GM12878 (cell line): ENCODE results near the gene TNFRSF8. TPM values are rescaled to one million over a fixed set of nuclear protein-coding genes. Genes with fewer than 3 reads are reported as not detected.

Experiments used
- BHLHE40 ChIP-seq, 2 experiments: fragments of 450-650 bp in 1 of 2; IDR thresholded peaks; 2 replicates each; pipeline ENCODE4 v1.6.1; 2011 to 2017; ENCODE audit warnings: low read depth in 2 of 2, borderline replicate concordance in 1 of 2, improper control_type of control experiment in 1 of 2, low read length in 1 of 2, mild to moderate bottlenecking in 1 of 2
- CBFB ChIP-seq: IDR thresholded peaks from 2 replicates; pipeline ENCODE4 v1.6.1; 2016; ENCODE audit warnings: antibody characterized with exemption, low read depth
- CHD4 ChIP-seq: fragments of 200-600 bp; sonication (generic); IDR thresholded peaks from 2 replicates; pipeline ENCODE4 v1.6.1; 2016; ENCODE audit warnings: mild to moderate bottlenecking
- EED ChIP-seq: sonication (generic); IDR thresholded peaks from 2 replicates; pipeline ENCODE4 v1.6.1; 2016; ENCODE audit warnings: antibody characterized with exemption, low read depth
- HCFC1 ChIP-seq: fragments of 150-350 bp; IDR thresholded peaks from 2 replicates; pipeline ENCODE4 v1.6.1; 2014; ENCODE audit warnings: low read length
- JUNB ChIP-seq: IDR thresholded peaks from 2 replicates; pipeline ENCODE4 v1.6.1; 2016; ENCODE audit warnings: antibody characterized with exemption, mild to moderate bottlenecking
- KLF5 ChIP-seq: fragments of 450-650 bp; IDR thresholded peaks from 2 replicates; pipeline ENCODE4 v1.6.1; 2014; ENCODE audit warnings: mild to moderate bottlenecking; ENCODE audit not compliant: partially characterized antibody
- MTA3 ChIP-seq: IDR thresholded peaks from 2 replicates; pipeline ENCODE4 v1.6.1; 2012; ENCODE audit warnings: low read length, inconsistent platforms, borderline replicate concordance
- MYC ChIP-seq: IDR thresholded peaks from 2 replicates; pipeline ENCODE4 v1.6.1; 2011; ENCODE audit warnings: mild to moderate bottlenecking, low read length, moderate library complexity, inconsistent platforms; ENCODE audit not compliant: insufficient read depth, insufficient replicate concordance, insufficient read length, severe bottlenecking
- NBN ChIP-seq: fragments of 450-650 bp; IDR thresholded peaks from 2 replicates; pipeline ENCODE4 v1.6.1; 2016
- NFIC ChIP-seq: IDR thresholded peaks from 2 replicates; pipeline ENCODE4 v1.6.1; 2012; ENCODE audit warnings: low read depth, mild to moderate bottlenecking, inconsistent platforms, low read length, moderate library complexity
- PML ChIP-seq: IDR thresholded peaks from 2 replicates; pipeline ENCODE4 v1.6.1; 2012; ENCODE audit warnings: low read length, inconsistent platforms
- POLR2AphosphoS2 ChIP-seq: IDR thresholded peaks from 2 replicates; pipeline ENCODE4 v1.6.1; 2011; ENCODE audit warnings: low read depth, mild to moderate bottlenecking, low read length, improper control_type of control experiment, moderate library complexity
- SPI1 ChIP-seq: IDR thresholded peaks from 2 replicates; pipeline ENCODE4 v1.6.1; 2011; ENCODE audit warnings: low read depth, mild to moderate bottlenecking, low read length, moderate library complexity, borderline replicate concordance; ENCODE audit not compliant: insufficient read depth
- SREBF2 ChIP-seq: IDR thresholded peaks from 2 replicates; pipeline ENCODE4 v1.6.1; 2012; ENCODE audit warnings: mild to moderate bottlenecking, low read length
- STAT1 ChIP-seq: fragments of 450-650 bp; conservative IDR thresholded peaks from 2 replicates; pipeline ENCODE4 v1.6.1; 2014; ENCODE audit warnings: antibody characterized with exemption, mild to moderate bottlenecking
- TBL1XR1 ChIP-seq: IDR thresholded peaks from 2 replicates; pipeline ENCODE4 v1.6.1; 2012; ENCODE audit warnings: low read depth, low read length, improper control_type of control experiment
- ZBED1 ChIP-seq: IDR thresholded peaks from 2 replicates; pipeline ENCODE4 v1.6.1; 2016; ENCODE audit warnings: borderline replicate concordance
- ZBTB11 ChIP-seq: fragments of 450-650 bp; formaldehyde crosslinking; IDR thresholded peaks from 2 replicates; pipeline ENCODE4 v1.5.0; 2022; ENCODE audit warnings: mild to moderate bottlenecking, missing genetic modification characterization
- ZNF217 ChIP-seq: fragments of 450-650 bp; IDR thresholded peaks from 2 replicates; pipeline ENCODE4 v1.6.1; 2017; ENCODE audit warnings: antibody characterized with exemption, mild to moderate bottlenecking
- ZNF24 ChIP-seq: fragments of 450-650 bp; IDR thresholded peaks from 2 replicates; pipeline ENCODE4 v1.6.1; 2017; ENCODE audit warnings: antibody characterized with exemption, mild to moderate bottlenecking
- ZNF622 ChIP-seq: fragments of 450-650 bp; IDR thresholded peaks from 2 replicates; pipeline ENCODE4 v1.6.1; 2017; ENCODE audit warnings: mild to moderate bottlenecking, inconsistent platforms
- ZNF687 ChIP-seq: fragments of 450-650 bp; IDR thresholded peaks from 2 replicates; pipeline ENCODE4 v1.6.1; 2017; ENCODE audit warnings: mild to moderate bottlenecking, moderate library complexity
- polyA plus RNA-seq, 11 experiments: library from polyadenylated mRNA; depleted of rRNA in 4 of 11; unstranded in 6 of 11; stranded (reverse) in 5 of 11; fragments of >200 nt; fragmentation: Nextera tagmentation in 4 of 11; fragmentation: Illumina TruSeq in 1 of 11; extraction: Ambion mirVana in 4 of 11; extraction: Trizol in 1 of 11; gene quantifications; 1 replicate in 1 of 11; 2 replicates in 10 of 11; pipeline versions ENCODE4 v1.2.1 to v1.2.3, GENCODE V29; 2011 to 2016; ENCODE audit warnings: inconsistent platforms in 2 of 11, missing spikeins in 2 of 11, low read depth in 1 of 11
- total RNA-seq, 4 experiments: library from RNA; depleted of rRNA in 3 of 4; stranded (reverse); fragments of >200 nt in 3 of 4; fragmentation: Illumina TruSeq in 1 of 4; extraction: Trizol in 1 of 4; gene quantifications; 2 replicates each; pipeline versions ENCODE4 v1.2.1 to v1.2.3, GENCODE V29; 2013 to 2021
- TF ChIP-seq, protein P1 (sequence below): fragments of 450-650 bp; IDR thresholded peaks from 2 replicates; pipeline ENCODE4 v1.6.1; 2016; ENCODE audit warnings: mild to moderate bottlenecking

The TNFRSF8 gene
- total and polyA plus RNA-seq, 10 of the 15 experiments (the other 5 are each of a cell fraction or from before 2014, with no cell fraction given), result 9.8 to 114 (median 58.8) TPM

GRCh38 chr1:12047120-12047876 is 15.8 kb upstream of the TNFRSF8 start (continued):
- peak; percentile 67; the same call in 1 of the 2 replicates for TF ChIP-seq ZNF687
- TF ChIP-seq EED, result peak; percentile 96
- 0 out of 2 replicates have a peak, but pooled peaks have one; percentile 14 for TF ChIP-seq ZNF217
- no peak for TF ChIP-seq NFIC
- no peak for TF ChIP-seq MTA3
- no peak for TF ChIP-seq PML
- TF ChIP-seq ZNF622, result no peak
- TF ChIP-seq POLR2AphosphoS2, result no peak
- peak; percentile 21; the same call in 1 of the 2 replicates for TF ChIP-seq ZNF24
- TF ChIP-seq, protein P1, sequence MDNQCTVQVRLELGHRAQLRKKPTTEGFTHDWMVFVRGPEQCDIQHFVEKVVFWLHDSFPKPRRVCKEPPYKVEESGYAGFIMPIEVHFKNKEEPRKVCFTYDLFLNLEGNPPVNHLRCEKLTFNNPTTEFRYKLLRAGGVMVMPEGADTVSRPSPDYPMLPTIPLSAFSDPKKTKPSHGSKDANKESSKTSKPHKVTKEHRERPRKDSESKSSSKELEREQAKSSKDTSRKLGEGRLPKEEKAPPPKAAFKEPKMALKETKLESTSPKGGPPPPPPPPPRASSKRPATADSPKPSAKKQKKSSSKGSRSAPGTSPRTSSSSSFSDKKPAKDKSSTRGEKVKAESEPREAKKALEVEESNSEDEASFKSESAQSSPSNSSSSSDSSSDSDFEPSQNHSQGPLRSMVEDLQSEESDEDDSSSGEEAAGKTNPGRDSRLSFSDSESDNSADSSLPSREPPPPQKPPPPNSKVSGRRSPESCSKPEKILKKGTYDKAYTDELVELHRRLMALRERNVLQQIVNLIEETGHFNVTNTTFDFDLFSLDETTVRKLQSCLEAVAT, result peak; percentile 93
- peak; percentile 95 for TF ChIP-seq ZBED1
- peak; percentile 98 for TF ChIP-seq NBN
- TF ChIP-seq TBL1XR1, result peak; percentile 88
- TF ChIP-seq STAT1, result no peak
- TF ChIP-seq CBFB, result peak; percentile 94
- no peak for TF ChIP-seq KLF5
- peak; percentile 92 for TF ChIP-seq MYC
- TF ChIP-seq HCFC1, result no peak
- TF ChIP-seq ZBTB11, result no peak
- TF ChIP-seq CHD4, result no peak
- TF ChIP-seq SREBF2, result no peak
- TF ChIP-seq JUNB, result peak; percentile 98
- TF ChIP-seq SPI1, result no peak
- peak; percentile 99 for TF ChIP-seq BHLHE40 (IDR thresholded peaks at IDR 0.05; ENCODE audit: borderline replicate concordance in 1 of 2, low read depth in 2 of 2, low read length in 1 of 2)
